ENCODE measurements around the gene MYO3B.

GRCh38 chr2:170157025-170157684, 20.8 kb upstream of the MYO3B start:
- no peak for TF ChIP-seq POLR2AphosphoS5 (IDR thresholded peaks at IDR 0.05; ENCODE audit: borderline replicate concordance, low read depth, low read length)
- TF ChIP-seq EZH2 (IDR thresholded peaks at IDR 0.05), result no peak
